HCT116 (cell line): ENCODE data around the gene NLRP8. TPM values are rescaled to one million over a fixed set of nuclear protein-coding genes. Genes with fewer than 3 reads are reported as not detected.

Experiments used
- ATAC-seq: fragments of 200-7000 bp; cut with Tn5 transposase; 2 replicates; pipeline ENCODE4 v1.9.1; 2020; ENCODE audit warnings: mild to moderate bottlenecking, moderate library complexity
- BruUV-seq: library from RNA; stranded (reverse); fragments of 400-500 nt; replicated peaks from 2 replicates; lab custom pipeline; 2021; lab: Mats Ljungman, UMichigan
- CTCF ChIA-PET: fragments of 300-600 bp; sonication (Branson Sonifier 250); formaldehyde crosslinking; loops from one replicate; lab custom pipeline; 2021; ENCODE audit warnings: antibody characterized with exemption; lab: Charles Lee
- POLR2A ChIA-PET: fragments of 300-600, 350-600 bp; sonication (Branson Sonifier 250); formaldehyde crosslinking; loops from one replicate; lab custom pipeline; 2021; ENCODE audit warnings: antibody characterized with exemption; lab: Charles Lee
- RAD21 ChIA-PET, 2 experiments: fragments of 300-600 bp; sonication (Branson Sonifier 250); formaldehyde crosslinking; loops; one replicate each; lab custom pipeline; 2023; ENCODE audit warnings: low total read pairs in 2 of 2; ENCODE audit not compliant: uncharacterized antibody in 2 of 2, unreplicated experiment in 2 of 2, low non-redundant PET in 1 of 2; lab: Charles Lee
- DNase-seq: peaks from one replicate; pipeline ENCODE4 v3.0.0-alpha.2; 2010; ENCODE audit warnings: low read depth, low spot score
- H2AFZ ChIP-seq: fragments of 200-600 bp; shearing (Covaris generic), sonication (generic); 2 replicates; pipeline ENCODE4 v1.6.1; 2017; ENCODE audit warnings: low read depth, mixed run types, mixed read lengths, antibody characterized with exemption, low read length; ENCODE audit not compliant: poor library complexity, severe bottlenecking
- H3K27ac ChIP-seq: 2 replicates; pipeline ENCODE4 v1.5.1; 2012; ENCODE audit warnings: low read depth, low read length
- H3K27me3 ChIP-seq: fragments of 200-600 bp; sonication (generic); 2 replicates; pipeline ENCODE4 v1.6.1; 2016; ENCODE audit warnings: mixed run types, low read length, mixed read lengths; ENCODE audit not compliant: insufficient read depth
- H3K36me3 ChIP-seq, 2 experiments: fragments of 200-500 bp in 1 of 2; fragments of 200-600 bp in 1 of 2; sonication (Bioruptor generic) in 1 of 2; sonication (generic) in 1 of 2; 2 replicates each; pipeline versions ENCODE4 v1.5.1 to v1.6.1; 2014 to 2016; ENCODE audit warnings: low read length in 2 of 2, inconsistent platforms in 1 of 2, mixed read lengths in 1 of 2, mixed run types in 1 of 2; ENCODE audit not compliant: insufficient read depth in 2 of 2, control insufficient read depth in 1 of 2
- H3K4me1 ChIP-seq, 2 experiments: fragments of 200-600 bp in 1 of 2; sonication (generic) in 1 of 2; 2 replicates each; pipeline versions ENCODE4 v1.5.1 to v1.6.1; 2012 to 2017; ENCODE audit warnings: low read length in 2 of 2, inconsistent platforms in 1 of 2, mild to moderate bottlenecking in 1 of 2, mixed read lengths in 1 of 2, mixed run types in 1 of 2, moderate library complexity in 1 of 2; ENCODE audit not compliant: insufficient read depth in 2 of 2, control insufficient read depth in 1 of 2
- H3K4me2 ChIP-seq: fragments of 200-600 bp; sonication (generic); 2 replicates; pipeline ENCODE4 v1.6.1; 2017; ENCODE audit warnings: mixed run types, low read length, mixed read lengths
- H3K4me3 ChIP-seq, 2 experiments: fragments of 200-600 bp in 1 of 2; sonication (generic) in 1 of 2; replicated peaks in 1 of 2; 2 replicates each; pipeline ENCODE4 v1.5.1; 2011 to 2016; ENCODE audit warnings: low read length in 2 of 2, control low read depth in 1 of 2, low read depth in 1 of 2, mild to moderate bottlenecking in 1 of 2, mixed read lengths in 1 of 2, mixed run types in 1 of 2
- H3K79me2 ChIP-seq: fragments of 200-600 bp; sonication (generic); 2 replicates; pipeline ENCODE4 v1.6.1; 2017; ENCODE audit warnings: mild to moderate bottlenecking, mixed run types, low read length, moderate library complexity, mixed read lengths; ENCODE audit not compliant: insufficient read depth
- H3K9ac ChIP-seq: fragments of 200-600 bp; sonication (generic); 2 replicates; pipeline ENCODE4 v1.6.1; 2016; ENCODE audit warnings: low read length, mixed read lengths
- H3K9me2 ChIP-seq: fragments of 200-600 bp; sonication (generic), shearing (Covaris generic); 2 replicates; pipeline ENCODE4 v1.6.1; 2017; ENCODE audit warnings: mixed run types, mild to moderate bottlenecking, moderate library complexity; ENCODE audit not compliant: insufficient read depth
- H3K9me3 ChIP-seq, 2 experiments: fragments of 200-500 bp in 1 of 2; fragments of 200-600 bp in 1 of 2; sonication (Bioruptor generic) in 1 of 2; sonication (generic) in 1 of 2; 2 replicates each; pipeline ENCODE4 v1.6.1; 2014 to 2017; ENCODE audit warnings: low read length in 2 of 2, mixed read lengths in 2 of 2, inconsistent platforms in 1 of 2, low read depth in 1 of 2, mild to moderate bottlenecking in 1 of 2, mixed run types in 1 of 2, moderate library complexity in 1 of 2; ENCODE audit not compliant: control insufficient read depth in 1 of 2, insufficient read depth in 1 of 2
- H4K20me1 ChIP-seq: fragments of 200-600 bp; sonication (generic), shearing (Covaris generic); 2 replicates; pipeline ENCODE4 v1.6.1; 2017; ENCODE audit warnings: mixed run types, mild to moderate bottlenecking, moderate library complexity; ENCODE audit not compliant: insufficient read depth
- ATF3 ChIP-seq: IDR thresholded peaks from 2 replicates; pipeline ENCODE4 v1.6.1; 2012
- CEBPB ChIP-seq: IDR thresholded peaks from 2 replicates; pipeline ENCODE4 v1.6.1; 2012; ENCODE audit warnings: low read depth
- CTCF ChIP-seq, 3 experiments: fragments of 200-600 bp in 1 of 3; sonication (generic) in 1 of 3; IDR thresholded peaks in 2 of 3; conservative IDR thresholded peaks in 1 of 3; 2 replicates each; pipeline ENCODE4 v1.5.1; 2012 to 2017; ENCODE audit warnings: low read depth in 2 of 3, low read length in 2 of 3, antibody characterized with exemption in 1 of 3, borderline replicate concordance in 1 of 3, control low read depth in 1 of 3, mild to moderate bottlenecking in 1 of 3, mixed read lengths in 1 of 3, mixed run types in 1 of 3, moderate library complexity in 1 of 3; ENCODE audit not compliant: insufficient read depth in 1 of 3
- EGR1 ChIP-seq: IDR thresholded peaks from 2 replicates; pipeline ENCODE4 v1.6.1; 2012; ENCODE audit warnings: low read depth
- EZH2 ChIP-seq: fragments of 200-600 bp; sonication (generic); IDR thresholded peaks from 2 replicates; pipeline ENCODE4 v1.6.1; 2017; ENCODE audit warnings: antibody characterized with exemption, mixed run types
- FOSL1 ChIP-seq: IDR thresholded peaks from 2 replicates; pipeline ENCODE4 v1.6.1; 2012; ENCODE audit warnings: low read depth
- MAX ChIP-seq: IDR thresholded peaks from 2 replicates; pipeline ENCODE4 v1.6.1; 2012
- POLR2A ChIP-seq: IDR thresholded peaks from 2 replicates; pipeline ENCODE4 v1.7.0; 2011; ENCODE audit warnings: borderline replicate concordance; ENCODE audit not compliant: insufficient read depth, insufficient read length; ENCODE audit errors: extremely low read depth
- RAD21 ChIP-seq: IDR thresholded peaks from 2 replicates; pipeline ENCODE4 v1.6.1; 2012; ENCODE audit warnings: low read depth, mild to moderate bottlenecking
- REST ChIP-seq: IDR thresholded peaks from 2 replicates; pipeline ENCODE4 v1.6.1; 2012; ENCODE audit warnings: low read depth
- SP1 ChIP-seq: IDR thresholded peaks from 2 replicates; pipeline ENCODE4 v1.6.1; 2012; ENCODE audit warnings: low read depth
- SRF ChIP-seq: IDR thresholded peaks from 2 replicates; pipeline ENCODE4 v1.6.1; 2012; ENCODE audit warnings: low read depth
- TCF7L2 ChIP-seq: IDR thresholded peaks from 2 replicates; pipeline ENCODE4 v1.7.0; 2011; ENCODE audit warnings: borderline replicate concordance, inconsistent platforms; ENCODE audit not compliant: insufficient read depth, insufficient read length; ENCODE audit errors: extremely low read depth
- YY1 ChIP-seq: IDR thresholded peaks from 2 replicates; pipeline ENCODE4 v1.6.1; 2011; ENCODE audit warnings: low read length, low read depth, moderate library complexity, mild to moderate bottlenecking; ENCODE audit not compliant: insufficient replicate concordance; ENCODE audit errors: extremely low read depth
- intact Hi-C: fragments of 100-400 bp; cut with micrococcal nuclease; formaldehyde crosslinking; loops from 2 replicates; pipeline ENCODE4 v1.10.0; 2022
- total RNA-seq: library from RNA; stranded (reverse); gene quantifications from one replicate; pipeline ENCODE4 v1.2.1, GENCODE V29; 2021; ENCODE audit not compliant: unreplicated experiment

The NLRP8 gene
- total RNA-seq, 1 experiment from 2014 or later: not detected

GRCh38 chr19:55959996-55960675, 12.5 kb downstream of the NLRP8 start:
- peaks cover 0 to 3% of the 10 kb centered on the region in 2 experiments; a peak in 1 of 4 replicates for H3K4me1 ChIP-seq
- no peak overlapping the region for H3K4me3 ChIP-seq
- no peaks in the 10 kb centered on the region for H3K27me3 ChIP-seq
- ATAC-seq (no peak), DNase-seq (no peak)
- H3K36me3 ChIP-seq: no peaks in the 10 kb centered on the region
- TF ChIP-seq RAD21: no peak
- TF ChIP-seq ATF3: no peak
- no peak for TF ChIP-seq REST
- TF ChIP-seq FOSL1: no peak
- no peak for TF ChIP-seq CTCF (IDR thresholded peaks at IDR 0.05 in 2 of 3, conservative IDR thresholded peaks at IDR 0.05 in 1 of 3; ENCODE audit: borderline replicate concordance in 1 of 3, insufficient read depth in 1 of 3, low read depth in 2 of 3, low read length in 2 of 3)
- no peak for TF ChIP-seq EGR1
- TF ChIP-seq MAX: no peak
- TF ChIP-seq CEBPB: no peak
- no peak for TF ChIP-seq EZH2
- TF ChIP-seq SRF: no peak
- TF ChIP-seq SP1: no peak
- no peak for TF ChIP-seq POLR2A
- no peak for TF ChIP-seq TCF7L2
- no peak for TF ChIP-seq YY1
- CTCF ChIA-PET: no interaction called here
- intact Hi-C loops: no loop called here
- RAD21 ChIA-PET: no interaction called here
- no peak overlapping the region for H2AFZ ChIP-seq
- no peak overlapping the region for H3K27ac ChIP-seq
- BruUV-seq: no TSS peak
- POLR2A ChIA-PET: no interaction called here
- H3K4me2 ChIP-seq: no peak overlapping the region
- no peaks in the 10 kb centered on the region for H3K9me2 ChIP-seq
- H3K9me3 ChIP-seq: no peaks in the 10 kb centered on the region
- no peaks in the 10 kb centered on the region for H3K79me2 ChIP-seq
- no peaks in the 10 kb centered on the region for H4K20me1 ChIP-seq
- H3K9ac ChIP-seq: no peak overlapping the region
